GM12874 (cell line): ENCODE data around the gene MFN2.

Source experiments
- CTCF ChIP-seq: IDR thresholded peaks from 2 replicates; pipeline ENCODE4 v1.5.1; 2011; ENCODE audit warnings: low read depth, mild to moderate bottlenecking, control low read depth, low read length, moderate library complexity; ENCODE audit not compliant: insufficient read depth

Gene MFN2

GRCh38 chr1:11990303-11991032, 10.2 kb downstream of the MFN2 start:
- TF ChIP-seq CTCF = no peak

GRCh38 chr1:11991969-11992676, 11.9 kb downstream of the MFN2 start:
- no peak for TF ChIP-seq CTCF

GRCh38 chr1:11997081-11997850, 17.0 kb downstream of the MFN2 start:
- no peak for TF ChIP-seq CTCF

- no peak for TF ChIP-seq CTCF
Observed at GRCh38 chr1:11998636-11999035, 18.4 kb downstream of the MFN2 start.

GRCh38 chr1:11999236-11999635, 19.0 kb downstream of the MFN2 start:
- TF ChIP-seq CTCF = no peak

GRCh38 chr1:12001249-12001917, 21.1 kb downstream of the MFN2 start:
- TF ChIP-seq CTCF = peak; percentile 73
